Measurements from ENCODE around the gene DAO. TPM values are rescaled to one million over a fixed set of nuclear protein-coding genes. Genes with fewer than 3 reads are reported as not detected.

DAO gene
- total and polyA plus RNA-seq, 8 donors: not detected

- WGBS, 5 donors: 80 to 82% (median 80%) methylated on average over 2 of the region's 2 CpGs
- Histone ChIP-seq H3K4me1 (no peaks in the 10 kb centered on the region), H3K36me3 (no peaks in the 10 kb centered on the region), H3K9me3 (no peaks in the 10 kb centered on the region), H3K27me3 (no peaks in the 10 kb centered on the region), H3K27ac (no peak overlapping the region), H3K4me3 (no peak overlapping the region)
- TF ChIP-seq CTCF (IDR thresholded peaks at IDR 0.05) (no peak), POLR2A (IDR thresholded peaks at IDR 0.05) (no peak), POLR2AphosphoS5 (IDR thresholded peaks at IDR 0.05) (no peak), EP300 (IDR thresholded peaks at IDR 0.05) (no peak)
- intact Hi-C loops (cut with DNase I; ENCODE audit: low total_unique reads): no loop called here
- DNase-seq: no peak
Measured at GRCh38 chr12:108906971-108907370, 27.1 kb downstream of the DAO start.

GRCh38 chr12:108907839-108908351 lies 28.0 kb downstream of the DAO start:
- no peaks in the 10 kb centered on the region for H3K4me1 ChIP-seq
- intact Hi-C loops (cut with DNase I; ENCODE audit: low total_unique reads): no loop called here
- WGBS, 5 donors: 17 to 31% (median 19%) methylated on average over 2 of the region's 2 CpGs
- H3K36me3 ChIP-seq: no peaks in the 10 kb centered on the region
- H3K27me3 ChIP-seq: no peaks in the 10 kb centered on the region
- no peaks in the 10 kb centered on the region for H3K9me3 ChIP-seq
- H3K27ac ChIP-seq: no peak overlapping the region
- H3K4me3 ChIP-seq: no peak overlapping the region
- no peak for TF ChIP-seq POLR2A (IDR thresholded peaks at IDR 0.05)
- no peak for TF ChIP-seq CTCF (IDR thresholded peaks at IDR 0.05)
- no peak for TF ChIP-seq POLR2AphosphoS5 (IDR thresholded peaks at IDR 0.05)
- TF ChIP-seq EP300 (IDR thresholded peaks at IDR 0.05): no peak
- DNase-seq: peak in 1 of 2 donors; percentile 16

GRCh38 chr12:108910336-108910735 lies 30.4 kb downstream of the DAO start:
- DNase-seq: no peak
- TF ChIP-seq CTCF (IDR thresholded peaks at IDR 0.05): no peak
- TF ChIP-seq POLR2AphosphoS5 (IDR thresholded peaks at IDR 0.05): no peak
- TF ChIP-seq POLR2A (IDR thresholded peaks at IDR 0.05): no peak
- TF ChIP-seq EP300 (IDR thresholded peaks at IDR 0.05): no peak
- Histone ChIP-seq H3K36me3 (no peaks in the 10 kb centered on the region), H3K9me3 (no peaks in the 10 kb centered on the region), H3K27me3 (no peaks in the 10 kb centered on the region), H3K4me1 (no peaks in the 10 kb centered on the region), H3K27ac (no peak overlapping the region), H3K4me3 (no peak overlapping the region)
- intact Hi-C loops (cut with DNase I; ENCODE audit: low total_unique reads): no loop called here
- 78 to 88% (median 85%) methylated on average over 5 of the region's 5 CpGs for WGBS, 5 donors

- WGBS, 5 donors: 40 to 67% (median 48%) methylated on average over 5 to 6 of the region's 6 CpGs
- Histone ChIP-seq H3K4me3 (no peak overlapping the region), H3K4me1 (no peaks in the 10 kb centered on the region), H3K36me3 (no peaks in the 10 kb centered on the region), H3K9me3 (no peaks in the 10 kb centered on the region), H3K27me3 (no peaks in the 10 kb centered on the region), H3K27ac (no peak overlapping the region)
- intact Hi-C loops (cut with DNase I; ENCODE audit: low total_unique reads): no loop called here
- TF ChIP-seq POLR2A (IDR thresholded peaks at IDR 0.05) (no peak), POLR2AphosphoS5 (IDR thresholded peaks at IDR 0.05) (no peak), CTCF (IDR thresholded peaks at IDR 0.05) (no peak), EP300 (IDR thresholded peaks at IDR 0.05) (no peak)
- DNase-seq: peak in 1 of 2 donors; percentile 31
Measured at GRCh38 chr12:108911915-108912314, 32.0 kb downstream of the DAO start.

Data from stomach (tissue), 9 donors.